Parathyroid adenoma (tissue), 2 donors: Measurements from ENCODE around the gene WNK2.

ENCODE experiments used
- H2AFZ ChIP-seq: fragments of 300-600 bp; sonication (generic); one replicate; pipeline ENCODE4 v1.7.0; 2017; ENCODE audit warnings: antibody characterized with exemption, mild to moderate bottlenecking
- H3K27ac ChIP-seq: fragments of 300-600 bp; sonication (generic); one replicate; pipeline ENCODE4 v1.7.0; 2017
- H3K27me3 ChIP-seq: fragments of 300-600 bp; sonication (generic); one replicate; pipeline ENCODE4 v1.7.0; 2017; ENCODE audit warnings: low read length; ENCODE audit not compliant: control insufficient read depth, insufficient read depth
- H3K36me3 ChIP-seq: fragments of 300-600 bp; sonication (generic); one replicate; pipeline ENCODE4 v1.7.0; 2017; ENCODE audit warnings: low read length; ENCODE audit not compliant: control insufficient read depth, insufficient read depth
- H3K4me1 ChIP-seq: fragments of 300-600 bp; sonication (generic); one replicate; pipeline ENCODE4 v1.7.0; 2017; ENCODE audit warnings: control low read depth
- H3K4me2 ChIP-seq: fragments of 300-600 bp; sonication (generic); one replicate; pipeline ENCODE4 v1.7.0; 2017; ENCODE audit warnings: low read length
- H3K4me3 ChIP-seq: fragments of 300-600 bp; sonication (generic); one replicate; pipeline ENCODE4 v1.7.0; 2017; ENCODE audit warnings: low read depth, low read length
- H3K79me2 ChIP-seq: fragments of 300-600 bp; sonication (generic); one replicate; pipeline ENCODE4 v1.7.0; 2017; ENCODE audit warnings: control low read depth
- H3K9ac ChIP-seq: fragments of 300-600 bp; sonication (generic); one replicate; pipeline ENCODE4 v1.7.0; 2017; ENCODE audit warnings: mild to moderate bottlenecking
- H3K9me3 ChIP-seq: fragments of 300-600 bp; sonication (generic); one replicate; pipeline ENCODE4 v1.7.0; 2017; ENCODE audit warnings: low read length; ENCODE audit not compliant: control insufficient read depth
- TF ChIP-seq, protein P1 (sequence below): fragments of 300-600 bp; sonication (generic); IDR thresholded peaks from one replicate; pipeline ENCODE4 v1.7.0; 2017; ENCODE audit warnings: antibody characterized with exemption, mild to moderate bottlenecking
- donor health status: primary hyperparathyroidism.

The WNK2 gene

DNA sequence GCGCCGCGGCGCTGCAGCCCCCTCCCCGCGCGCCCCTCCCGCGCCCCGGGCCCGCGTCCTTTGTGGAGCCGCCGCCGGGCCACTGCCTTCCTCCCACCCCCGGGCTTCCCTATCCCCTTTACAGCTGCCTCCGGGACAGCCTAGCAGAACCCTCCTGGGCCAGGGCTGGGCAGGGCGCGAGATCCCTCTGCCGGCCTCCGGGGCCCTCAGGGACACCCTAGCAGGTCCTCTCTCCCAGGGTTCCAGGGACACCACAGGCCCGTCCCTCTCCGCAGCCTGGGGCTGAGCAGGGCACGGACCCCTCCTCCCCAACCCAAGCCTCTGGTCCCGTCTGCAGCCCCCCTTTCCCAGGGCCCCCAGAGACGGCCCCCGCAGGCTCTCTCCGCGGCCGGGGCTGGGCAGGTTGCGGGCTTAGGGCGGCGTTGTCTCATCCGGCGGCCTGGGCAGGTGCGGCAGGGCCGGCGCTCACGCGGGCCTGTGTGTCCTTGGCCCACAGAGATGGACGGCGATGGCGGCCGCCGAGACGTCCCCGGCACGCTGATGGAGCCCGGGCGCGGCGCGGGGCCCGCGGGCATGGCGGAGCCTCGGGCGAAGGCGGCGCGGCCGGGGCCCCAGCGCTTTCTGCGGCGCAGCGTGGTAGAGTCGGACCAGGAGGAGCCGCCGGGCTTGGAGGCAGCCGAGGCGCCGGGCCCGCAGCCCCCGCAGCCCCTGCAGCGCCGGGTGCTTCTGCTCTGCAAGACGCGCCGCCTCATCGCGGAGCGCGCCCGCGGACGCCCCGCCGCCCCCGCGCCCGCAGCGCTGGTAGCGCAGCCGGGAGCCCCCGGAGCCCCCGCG lies 710 bp downstream of the WNK2 start:
- H2AFZ ChIP-seq = peak overlapping the region; percentile 74
- H3K36me3 ChIP-seq = no peaks in the 10 kb centered on the region
- no peaks in the 10 kb centered on the region for H3K4me1 ChIP-seq
- H3K27me3 ChIP-seq = no peaks in the 10 kb centered on the region
- no peak overlapping the region for H3K27ac ChIP-seq
- H3K4me3 ChIP-seq = peak overlapping the region; percentile 57
- TF ChIP-seq, protein P1, sequence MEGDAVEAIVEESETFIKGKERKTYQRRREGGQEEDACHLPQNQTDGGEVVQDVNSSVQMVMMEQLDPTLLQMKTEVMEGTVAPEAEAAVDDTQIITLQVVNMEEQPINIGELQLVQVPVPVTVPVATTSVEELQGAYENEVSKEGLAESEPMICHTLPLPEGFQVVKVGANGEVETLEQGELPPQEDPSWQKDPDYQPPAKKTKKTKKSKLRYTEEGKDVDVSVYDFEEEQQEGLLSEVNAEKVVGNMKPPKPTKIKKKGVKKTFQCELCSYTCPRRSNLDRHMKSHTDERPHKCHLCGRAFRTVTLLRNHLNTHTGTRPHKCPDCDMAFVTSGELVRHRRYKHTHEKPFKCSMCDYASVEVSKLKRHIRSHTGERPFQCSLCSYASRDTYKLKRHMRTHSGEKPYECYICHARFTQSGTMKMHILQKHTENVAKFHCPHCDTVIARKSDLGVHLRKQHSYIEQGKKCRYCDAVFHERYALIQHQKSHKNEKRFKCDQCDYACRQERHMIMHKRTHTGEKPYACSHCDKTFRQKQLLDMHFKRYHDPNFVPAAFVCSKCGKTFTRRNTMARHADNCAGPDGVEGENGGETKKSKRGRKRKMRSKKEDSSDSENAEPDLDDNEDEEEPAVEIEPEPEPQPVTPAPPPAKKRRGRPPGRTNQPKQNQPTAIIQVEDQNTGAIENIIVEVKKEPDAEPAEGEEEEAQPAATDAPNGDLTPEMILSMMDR = no peak
- H3K4me2 ChIP-seq = peak overlapping the region; percentile 68
- H3K9me3 ChIP-seq = no peaks in the 10 kb centered on the region
- H3K79me2 ChIP-seq = no peaks in the 10 kb centered on the region
- no peak overlapping the region for H3K9ac ChIP-seq

DNA sequence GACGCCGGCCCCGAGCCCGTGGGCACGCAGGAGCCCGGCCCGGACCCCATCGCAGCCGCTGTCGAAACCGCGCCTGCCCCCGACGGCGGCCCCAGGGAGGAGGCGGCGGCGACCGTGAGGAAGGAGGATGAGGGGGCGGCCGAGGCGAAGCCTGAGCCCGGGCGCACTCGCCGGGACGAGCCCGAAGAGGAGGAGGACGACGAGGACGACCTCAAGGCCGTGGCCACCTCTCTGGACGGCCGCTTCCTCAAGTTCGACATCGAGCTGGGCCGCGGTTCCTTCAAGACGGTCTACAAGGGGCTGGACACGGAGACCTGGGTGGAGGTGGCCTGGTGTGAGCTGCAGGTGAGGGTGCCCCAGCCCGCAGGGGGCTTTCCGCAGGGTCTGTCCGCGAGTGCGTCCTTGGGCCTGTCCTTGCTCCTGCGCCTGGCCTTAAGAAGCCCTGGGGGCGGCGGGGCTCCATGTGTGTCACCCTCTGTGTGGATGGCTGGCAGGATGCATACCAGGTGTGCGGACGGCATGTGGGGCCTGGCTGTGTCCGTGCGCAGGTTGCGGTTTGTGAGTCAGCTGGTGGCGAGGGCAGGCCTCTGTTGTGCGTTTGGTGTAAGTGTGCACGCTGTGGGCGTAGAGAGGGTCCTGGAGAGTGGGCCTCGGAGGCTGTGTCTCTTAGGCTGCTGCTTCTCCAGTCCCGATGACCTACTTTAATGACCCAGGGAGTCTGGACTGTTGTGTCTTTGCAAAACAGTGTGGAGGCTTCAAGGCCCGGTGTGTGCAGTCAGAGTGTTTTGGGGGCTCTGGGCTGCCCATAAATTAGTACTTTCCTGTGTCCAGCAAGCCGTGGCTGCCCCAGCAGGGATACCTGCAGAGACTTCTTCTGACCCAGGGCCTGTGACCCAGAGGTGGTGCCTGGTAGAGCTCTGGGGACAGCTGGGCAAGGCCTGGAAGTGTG lies 1.6 kb downstream of the WNK2 start:
- no peak overlapping the region for H3K4me3 ChIP-seq
- H3K27ac ChIP-seq = no peak overlapping the region
- no peaks in the 10 kb centered on the region for H3K79me2 ChIP-seq
- H3K4me2 ChIP-seq = no peak overlapping the region
- H3K27me3 ChIP-seq = no peaks in the 10 kb centered on the region
- H3K36me3 ChIP-seq = no peaks in the 10 kb centered on the region
- H3K9ac ChIP-seq = no peak overlapping the region
- no peak overlapping the region for H2AFZ ChIP-seq
- TF ChIP-seq, protein P1 = no peak
- H3K9me3 ChIP-seq = no peaks in the 10 kb centered on the region
- H3K4me1 ChIP-seq = no peaks in the 10 kb centered on the region

DNA sequence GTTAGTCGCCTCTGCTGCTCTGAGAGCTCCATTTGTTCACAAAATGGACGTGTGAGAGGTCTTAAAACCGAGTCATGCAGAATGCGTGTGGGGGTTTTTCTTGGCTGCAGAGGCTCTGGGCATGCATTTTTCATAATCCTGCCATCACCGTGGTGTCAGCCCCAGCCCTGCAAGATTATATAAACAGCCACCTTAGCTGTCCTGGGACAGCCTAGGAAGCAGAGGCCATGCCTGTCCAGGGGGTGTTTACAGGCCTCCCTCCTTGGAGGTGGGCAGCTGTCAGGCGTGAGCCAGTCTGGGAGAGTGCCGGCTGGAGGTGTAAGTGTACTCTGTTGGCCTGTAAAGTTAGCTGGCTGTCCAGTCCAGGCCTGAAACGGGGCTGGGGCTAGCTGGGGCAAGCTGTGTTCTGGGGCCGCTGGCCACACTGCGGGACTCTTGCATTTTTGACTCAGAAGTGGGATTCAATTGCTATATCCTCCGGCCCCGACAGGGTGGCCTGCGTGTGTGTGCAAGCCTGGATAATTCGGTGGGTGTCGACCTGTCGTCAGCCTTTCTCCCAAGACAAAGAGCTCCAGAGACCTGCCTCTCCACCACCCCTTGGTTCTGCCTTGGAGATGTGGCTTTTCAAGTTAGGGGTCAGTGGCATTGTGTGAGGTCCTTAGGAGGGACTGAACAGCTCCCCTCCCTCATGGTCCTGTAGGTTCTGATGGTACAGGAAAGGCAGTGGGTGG lies 2.4 kb downstream of the WNK2 start:
- no peaks in the 10 kb centered on the region for H3K9me3 ChIP-seq
- H3K4me1 ChIP-seq = no peaks in the 10 kb centered on the region
- H3K36me3 ChIP-seq = no peaks in the 10 kb centered on the region
- H3K79me2 ChIP-seq = no peaks in the 10 kb centered on the region
- H2AFZ ChIP-seq = no peak overlapping the region
- no peak overlapping the region for H3K4me2 ChIP-seq
- H3K9ac ChIP-seq = no peak overlapping the region
- no peak overlapping the region for H3K4me3 ChIP-seq
- H3K27ac ChIP-seq = no peak overlapping the region
- TF ChIP-seq, protein P1 = no peak
- H3K27me3 ChIP-seq = no peaks in the 10 kb centered on the region

DNA sequence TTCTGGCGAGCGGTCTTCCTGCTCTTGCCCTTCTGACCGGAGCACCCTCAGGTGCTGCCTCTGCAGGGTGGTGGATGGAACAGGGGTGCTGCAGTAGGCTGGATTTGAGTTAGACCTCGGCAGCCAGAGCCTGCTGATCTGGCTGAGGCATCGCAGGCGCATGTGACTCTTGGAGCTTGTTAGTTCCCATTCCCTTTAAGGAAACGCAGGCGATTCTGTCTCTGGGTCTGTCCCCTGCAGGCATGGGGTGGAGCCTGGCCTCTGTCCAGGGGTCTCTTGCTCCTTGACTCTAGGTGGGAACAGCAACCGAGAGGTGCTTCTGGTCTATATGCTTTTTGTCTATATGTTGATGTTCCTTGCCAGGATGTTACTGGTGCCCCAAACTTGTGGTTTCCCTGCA lies 3.1 kb downstream of the WNK2 start:
- Histone ChIP-seq H3K9ac (no peak overlapping the region), H3K4me2 (no peak overlapping the region), H3K9me3 (no peaks in the 10 kb centered on the region), H3K79me2 (no peaks in the 10 kb centered on the region), H3K4me1 (no peaks in the 10 kb centered on the region), H3K27ac (no peak overlapping the region), H3K27me3 (no peaks in the 10 kb centered on the region), H2AFZ (no peak overlapping the region), H3K36me3 (no peaks in the 10 kb centered on the region), H3K4me3 (no peak overlapping the region)
- TF ChIP-seq, protein P1 = no peak
